CD14-positive monocyte (primary cell): ENCODE measurements around the gene NRXN3. TPM values are rescaled to one million over a fixed set of nuclear protein-coding genes. Genes with fewer than 3 reads are reported as not detected.

Source experiments
- DNase-seq, 3 donors: peaks; one replicate each; pipeline ENCODE4 v3.0.0-alpha.2; 2011 to 2022
- H2AFZ ChIP-seq: 2 replicates; pipeline ENCODE4 v1.6.0; 2012; ENCODE audit warnings: mild to moderate bottlenecking, low read depth, low read length, inconsistent platforms; ENCODE audit not compliant: insufficient read depth, poor library complexity, severe bottlenecking
- H3K27ac ChIP-seq, 2 donors: 1 replicate in 1 of 2; 2 replicates in 1 of 2; pipeline ENCODE4 v1.5.1; 2012 to 2013; ENCODE audit warnings: low read length in 2 of 2, control low read depth in 1 of 2, inconsistent platforms in 1 of 2, low read depth in 1 of 2, mild to moderate bottlenecking in 1 of 2
- H3K27me3 ChIP-seq, 2 donors: one replicate each; pipeline versions ENCODE4 v1.6.0 to v1.6.1; 2011 to 2013; ENCODE audit warnings: low read length in 2 of 2; ENCODE audit not compliant: control insufficient read depth in 2 of 2, insufficient read depth in 2 of 2
- H3K36me3 ChIP-seq, 2 donors: replicated peaks in 1 of 2; 1 replicate in 1 of 2; 2 replicates in 1 of 2; pipeline versions ENCODE4 v1.5.1 to v1.6.1; 2012 to 2013; ENCODE audit warnings: low read length in 2 of 2, control low read depth in 1 of 2, inconsistent platforms in 1 of 2, mild to moderate bottlenecking in 1 of 2; ENCODE audit not compliant: insufficient read depth in 2 of 2, control insufficient read depth in 1 of 2
- H3K4me1 ChIP-seq, 2 donors: 1 replicate in 1 of 2; 2 replicates in 1 of 2; pipeline versions ENCODE4 v1.5.1 to v1.6.1; 2012 to 2013; ENCODE audit warnings: low read length in 2 of 2, control low read depth in 1 of 2, inconsistent platforms in 1 of 2, mild to moderate bottlenecking in 1 of 2, moderate library complexity in 1 of 2; ENCODE audit not compliant: insufficient read depth in 2 of 2, control insufficient read depth in 1 of 2
- H3K4me2 ChIP-seq: replicated peaks from 2 replicates; pipeline ENCODE3; 2012; ENCODE audit warnings: low read length, moderate library complexity, mild to moderate bottlenecking; ENCODE audit not compliant: poor library complexity, severe bottlenecking; ENCODE audit errors: extremely low read depth
- H3K4me3 ChIP-seq, 3 experiments: fragments of 200-600 bp in 1 of 3; sonication (generic) in 1 of 3; replicated peaks in 1 of 3; 1 replicate in 2 of 3; 2 replicates in 1 of 3; pipeline ENCODE4 v1.5.1; 2011 to 2013; ENCODE audit warnings: low read length in 3 of 3, mild to moderate bottlenecking in 3 of 3, control low read depth in 2 of 3, low read depth in 2 of 3, inconsistent platforms in 1 of 3, moderate library complexity in 1 of 3
- H3K79me2 ChIP-seq: 2 replicates; pipeline ENCODE4 v1.6.0; 2012; ENCODE audit warnings: mild to moderate bottlenecking, control low read depth, inconsistent platforms, low read length, moderate library complexity; ENCODE audit not compliant: insufficient read depth
- H3K9ac ChIP-seq: 2 replicates; pipeline ENCODE4 v1.6.0; 2017; ENCODE audit warnings: low read length, mild to moderate bottlenecking; ENCODE audit not compliant: insufficient read depth, poor library complexity, severe bottlenecking
- H3K9me3 ChIP-seq, 2 donors: replicated peaks in 1 of 2; 1 replicate in 1 of 2; 2 replicates in 1 of 2; pipeline versions ENCODE4 v1.5.1 to v1.6.1; 2012 to 2013; ENCODE audit warnings: low read length in 2 of 2, control low read depth in 1 of 2; ENCODE audit not compliant: control insufficient read depth in 1 of 2, insufficient read depth in 1 of 2
- H4K20me1 ChIP-seq: 2 replicates; pipeline ENCODE4 v1.6.0; 2012; ENCODE audit warnings: mild to moderate bottlenecking, low read length, control low read depth, moderate library complexity; ENCODE audit not compliant: insufficient read depth
- H3K27ac Mint-ChIP-seq, 7 donors: one replicate each; pipeline ENCODE4 v1.8.0; 2020; ENCODE audit warnings: mild to moderate bottlenecking in 7 of 7, mixed read lengths in 7 of 7, moderate library complexity in 6 of 7, inconsistent platforms in 2 of 7
- H3K27me3 Mint-ChIP-seq, 3 donors: one replicate each; pipeline ENCODE4 v1.8.0; 2021 to 2022; ENCODE audit warnings: low read depth in 3 of 3, mild to moderate bottlenecking in 3 of 3, mixed read lengths in 3 of 3, moderate library complexity in 3 of 3, inconsistent platforms in 1 of 3
- H3K36me3 Mint-ChIP-seq, 2 donors: one replicate each; pipeline ENCODE4 v1.8.0; 2020; ENCODE audit warnings: mixed read lengths in 2 of 2, inconsistent platforms in 1 of 2, mild to moderate bottlenecking in 1 of 2
- H3K4me1 Mint-ChIP-seq: one replicate; pipeline ENCODE4 v1.8.0; 2020; ENCODE audit warnings: mild to moderate bottlenecking, mixed read lengths
- H3K4me3 Mint-ChIP-seq, 2 donors: one replicate each; pipeline ENCODE4 v1.8.0; 2020; ENCODE audit warnings: mild to moderate bottlenecking in 2 of 2, mixed read lengths in 2 of 2, moderate library complexity in 1 of 2
- H3K9me3 Mint-ChIP-seq, 7 donors: one replicate each; pipeline ENCODE4 v1.8.0; 2020 to 2022; ENCODE audit warnings: mixed read lengths in 7 of 7, mild to moderate bottlenecking in 6 of 7, moderate library complexity in 6 of 7, inconsistent platforms in 2 of 7
- CTCF ChIP-seq: fragments of 200-600 bp; IDR thresholded peaks from one replicate; pipeline ENCODE4 v1.8.0; 2022; ENCODE audit warnings: antibody characterized with exemption, mild to moderate bottlenecking
- WGBS: methylation state at CpG from one replicate; pipeline ENCODE4 v1.1.5; 2013; ENCODE audit warnings: missing lambda C conversion rate; ENCODE audit not compliant: insufficient coverage; 5-methylcytosine and 5-hydroxymethylcytosine counted together
- intact Hi-C, 2 donors: fragments of 100-400 bp; cut with micrococcal nuclease; formaldehyde crosslinking; loops; one replicate each; pipeline versions ENCODE4 v1.15.0 to v1.15.1; 2023
- polyA plus RNA-seq, 3 donors: library from polyadenylated mRNA; depleted of rRNA in 1 of 3; unstranded in 2 of 3; stranded (reverse) in 1 of 3; fragments of 300-500 nt in 2 of 3; fragments of >200 nt in 1 of 3; fragmentation: Illumina TruSeq in 2 of 3; gene quantifications; 1 replicate in 2 of 3; 2 replicates in 1 of 3; pipeline ENCODE4 v1.2.3, GENCODE V29; 2012 to 2021

Gene NRXN3
- polyA plus RNA-seq, 3 donors: not detected

GRCh38 chr14:78763746-78764145 is 593.6 kb downstream of the NRXN3 start:
- TF ChIP-seq CTCF: no peak
- intact Hi-C loops: no loop called here
- Histone ChIP-seq H3K9me3 (no peaks in the 10 kb centered on the region), H3K27ac (no peak overlapping the region), H3K36me3 (no peaks in the 10 kb centered on the region), H3K27me3 (no peaks in the 10 kb centered on the region), H4K20me1 (no peaks in the 10 kb centered on the region), H3K4me2 (no peak overlapping the region), H3K4me3 (no peak overlapping the region), H3K4me1 (no peaks in the 10 kb centered on the region), H3K79me2 (no peaks in the 10 kb centered on the region), H3K9ac (no peak overlapping the region), H2AFZ (no peak overlapping the region)
- H3K27me3 Mint-ChIP-seq: peaks cover 0 to 2% (median 2%) of the 10 kb centered on the region in 3 donors
- H3K4me1 Mint-ChIP-seq: no peaks in the 10 kb centered on the region
- no peak overlapping the region for H3K4me3 Mint-ChIP-seq
- no peak for DNase-seq
- no peak overlapping the region for H3K27ac Mint-ChIP-seq
- WGBS: no CpG with 5 or more reads among the region's 1 CpG
- H3K9me3 Mint-ChIP-seq: peaks cover 0 to 3% (median 0%) of the 10 kb centered on the region in 7 donors
- H3K36me3 Mint-ChIP-seq: no peaks in the 10 kb centered on the region

GRCh38 chr14:78764240-78764639 is 594.1 kb downstream of the NRXN3 start:
- H3K9me3 Mint-ChIP-seq: peaks cover 0 to 3% (median 0%) of the 10 kb centered on the region in 7 donors
- Histone ChIP-seq H3K9ac (no peak overlapping the region), H3K27ac (no peak overlapping the region), H2AFZ (no peak overlapping the region), H3K4me1 (no peaks in the 10 kb centered on the region), H3K27me3 (no peaks in the 10 kb centered on the region), H3K4me3 (no peak overlapping the region), H3K9me3 (no peaks in the 10 kb centered on the region), H3K79me2 (no peaks in the 10 kb centered on the region), H3K36me3 (no peaks in the 10 kb centered on the region), H3K4me2 (no peak overlapping the region), H4K20me1 (no peaks in the 10 kb centered on the region)
- H3K27ac Mint-ChIP-seq: no peak overlapping the region
- no peaks in the 10 kb centered on the region for H3K4me1 Mint-ChIP-seq
- peaks cover 0 to 2% (median 2%) of the 10 kb centered on the region in 3 donors for H3K27me3 Mint-ChIP-seq
- WGBS: 0% methylated on average over 2 of the region's 5 CpGs
- no peaks in the 10 kb centered on the region for H3K36me3 Mint-ChIP-seq
- TF ChIP-seq CTCF: no peak
- no peak for DNase-seq
- H3K4me3 Mint-ChIP-seq: no peak overlapping the region
- intact Hi-C loops: no loop called here
